ENCODE results near the gene PAN2.
"Not testable (repeated sequence)": the region's sequence is repeated elsewhere in the genome, so short reads cannot be mapped to it uniquely, and the experiment has no call there.

PAN2 gene

GRCh38 chr12:56333679-56334489 lies at the start of gene PAN2:
PAN2 (minus strand) TSS chr12:56334000; CDS start chr12:56333094, 906 bp downstream.
- DNase-seq (ENCODE audit: low read depth, low spot score) = peak; percentile 87

GRCh38 chr12:56382611-56383010 lies 48.8 kb upstream of the PAN2 start:
- no peak for DNase-seq (ENCODE audit: low read depth, low spot score)

- no peak for DNase-seq (ENCODE audit: low read depth, low spot score)
Observed at GRCh38 chr12:56377989-56378316, 44.2 kb upstream of the PAN2 start.

- DNase-seq (ENCODE audit: low read depth, low spot score) = no peak
Observed at GRCh38 chr12:56377310-56377988, 43.6 kb upstream of the PAN2 start.

- no peak for DNase-seq (ENCODE audit: low read depth, low spot score)
Observed at GRCh38 chr12:56375598-56376434, 42.0 kb upstream of the PAN2 start.

GRCh38 chr12:56374726-56375597 lies 41.2 kb upstream of the PAN2 start:
- no peak for DNase-seq (ENCODE audit: low read depth, low spot score)

- DNase-seq (ENCODE audit: low read depth, low spot score) = no peak
Observed at GRCh38 chr12:56373515-56373914, 39.7 kb upstream of the PAN2 start.

- no peak for DNase-seq (ENCODE audit: low read depth, low spot score)
Observed at GRCh38 chr12:56366948-56367347, 33.1 kb upstream of the PAN2 start.

GRCh38 chr12:56362130-56363059 lies 28.6 kb upstream of the PAN2 start, which contains the start of gene APOF:
APOF (minus strand) TSS chr12:56362857; CDS start chr12:56362745, 112 bp downstream.
- DNase-seq (ENCODE audit: low read depth, low spot score) = no peak

GRCh38 chr12:56361487-56362129 lies 27.8 kb upstream of the PAN2 start:
- no peak for DNase-seq (ENCODE audit: low read depth, low spot score)

GRCh38 chr12:56359851-56360767 lies 26.3 kb upstream of the PAN2 start, which contains the start of gene STAT2:
STAT2 (minus strand) TSS chr12:56360107; CDS start chr12:56356571, 3,536 bp downstream.
- peak; percentile 99 for DNase-seq (ENCODE audit: low read depth, low spot score)

- no peak for DNase-seq (ENCODE audit: low read depth, low spot score)
Observed at GRCh38 chr12:56358836-56359532, 25.2 kb upstream of the PAN2 start.

- DNase-seq (ENCODE audit: low read depth, low spot score) = no peak
Observed at GRCh38 chr12:56351325-56351724, 17.5 kb upstream of the PAN2 start.

- no peak for DNase-seq (ENCODE audit: low read depth, low spot score)
Observed at GRCh38 chr12:56350662-56351061, 16.9 kb upstream of the PAN2 start.

GRCh38 chr12:56348776-56349175 lies 15.0 kb upstream of the PAN2 start:
- no peak for DNase-seq (ENCODE audit: low read depth, low spot score)

- DNase-seq (ENCODE audit: low read depth, low spot score) = not testable (repeated sequence)
Observed at GRCh38 chr12:56347255-56347654, 13.5 kb upstream of the PAN2 start.

GRCh38 chr12:56346675-56347074 lies 12.9 kb upstream of the PAN2 start:
- DNase-seq (ENCODE audit: low read depth, low spot score) = no peak

- not testable (repeated sequence) for DNase-seq (ENCODE audit: low read depth, low spot score)
Observed at GRCh38 chr12:56342290-56342689, 8.5 kb upstream of the PAN2 start.

All from activated CD4-positive, CD25-positive, alpha-beta regulatory T cell treated with anti-CD3 and anti-CD28 coated beads, Interleukin-2, amount 50 U/mL, for 16 hours (primary cell).